GM23338 (cell line): Measurements from ENCODE around the gene TRIP4.

Experiments used
- EZH2 ChIP-seq: fragments of 200-600 bp; sonication (generic); IDR thresholded peaks from one replicate; pipeline ENCODE4 v1.8.0; 2017; ENCODE audit warnings: antibody characterized with exemption, mild to moderate bottlenecking, low read depth; ENCODE audit not compliant: unreplicated experiment
- JUNB ChIP-seq: IDR thresholded peaks from one replicate; pipeline ENCODE4 v1.6.1; 2016; ENCODE audit warnings: antibody characterized with exemption; ENCODE audit not compliant: unreplicated experiment
- TF ChIP-seq, protein P1 (sequence below), 2 experiments: fragments of 200-600 bp in 1 of 2; sonication (generic) in 1 of 2; conservative IDR thresholded peaks; 2 replicates each; pipeline versions ENCODE4 v1.5.1 to v1.6.1; 2016 to 2017; ENCODE audit warnings: antibody characterized with exemption in 2 of 2, low read depth in 2 of 2, mild to moderate bottlenecking in 2 of 2, moderate library complexity in 1 of 2

DNA sequence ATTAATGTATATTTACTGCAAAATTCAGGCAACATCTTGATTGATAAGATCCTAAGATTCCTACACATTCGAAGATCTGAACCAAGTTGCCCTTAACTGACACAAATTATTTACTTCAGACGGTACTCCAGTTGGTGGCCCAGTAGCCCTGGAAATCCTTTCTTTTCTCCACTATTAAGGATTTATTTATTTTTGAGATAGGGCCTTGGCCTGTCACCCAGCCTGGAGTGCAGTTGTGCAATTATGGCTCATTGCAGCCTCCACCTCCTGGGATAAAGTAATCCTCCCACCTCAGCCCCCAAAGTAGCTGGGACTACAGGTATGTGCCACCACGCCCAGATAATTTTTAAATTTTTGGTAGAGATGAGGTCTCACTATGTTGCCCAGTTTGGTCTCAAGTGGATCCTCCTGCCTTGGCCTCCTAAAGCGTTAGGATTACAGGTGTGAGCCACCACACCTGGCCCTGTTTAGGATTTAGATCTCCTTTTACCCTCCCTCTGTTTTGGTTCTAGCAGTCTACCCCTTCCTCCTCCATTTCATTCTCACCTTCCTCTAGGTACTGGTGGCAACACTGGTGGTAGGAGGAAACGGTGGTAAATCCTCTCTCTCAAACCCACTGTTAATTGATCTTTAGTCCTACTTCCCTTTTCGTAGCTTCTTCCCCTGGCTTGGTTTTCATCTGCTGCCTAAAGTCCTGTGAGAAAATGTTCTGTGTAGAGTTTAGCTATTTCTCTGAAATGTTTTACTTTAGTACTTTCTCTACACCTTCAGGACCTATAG is 60.1 kb downstream of the TRIP4 start:
- TF ChIP-seq, protein P1, sequence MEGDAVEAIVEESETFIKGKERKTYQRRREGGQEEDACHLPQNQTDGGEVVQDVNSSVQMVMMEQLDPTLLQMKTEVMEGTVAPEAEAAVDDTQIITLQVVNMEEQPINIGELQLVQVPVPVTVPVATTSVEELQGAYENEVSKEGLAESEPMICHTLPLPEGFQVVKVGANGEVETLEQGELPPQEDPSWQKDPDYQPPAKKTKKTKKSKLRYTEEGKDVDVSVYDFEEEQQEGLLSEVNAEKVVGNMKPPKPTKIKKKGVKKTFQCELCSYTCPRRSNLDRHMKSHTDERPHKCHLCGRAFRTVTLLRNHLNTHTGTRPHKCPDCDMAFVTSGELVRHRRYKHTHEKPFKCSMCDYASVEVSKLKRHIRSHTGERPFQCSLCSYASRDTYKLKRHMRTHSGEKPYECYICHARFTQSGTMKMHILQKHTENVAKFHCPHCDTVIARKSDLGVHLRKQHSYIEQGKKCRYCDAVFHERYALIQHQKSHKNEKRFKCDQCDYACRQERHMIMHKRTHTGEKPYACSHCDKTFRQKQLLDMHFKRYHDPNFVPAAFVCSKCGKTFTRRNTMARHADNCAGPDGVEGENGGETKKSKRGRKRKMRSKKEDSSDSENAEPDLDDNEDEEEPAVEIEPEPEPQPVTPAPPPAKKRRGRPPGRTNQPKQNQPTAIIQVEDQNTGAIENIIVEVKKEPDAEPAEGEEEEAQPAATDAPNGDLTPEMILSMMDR (conservative IDR thresholded peaks at IDR 0.05; ENCODE audit: low read depth in 2 of 2), result no peak
- TF ChIP-seq JUNB, result no peak
- TF ChIP-seq EZH2, result no peak
